Adrenal gland (tissue), 5 donors: ENCODE data around the gene OLFM1.

Source experiments
- POLR2A ChIP-seq, 2 donors: fragments of 450-650 bp; IDR thresholded peaks; one replicate each; pipeline ENCODE4 v1.6.1; 2017; ENCODE audit warnings: antibody characterized with exemption in 2 of 2, mild to moderate bottlenecking in 2 of 2, moderate library complexity in 1 of 2
- TF ChIP-seq, protein P1 (sequence below), 6 experiments: fragments of 450-650 bp in 4 of 6; fragments of 200-600 bp in 2 of 6; sonication (generic) in 1 of 6; IDR thresholded peaks; 1 replicate in 5 of 6; 2 replicates in 1 of 6; pipeline versions ENCODE4 v1.5.1 to v1.8.0; 2016 to 2021; ENCODE audit warnings: antibody characterized with exemption in 6 of 6, mild to moderate bottlenecking in 2 of 6, moderate library complexity in 1 of 6
- donor health status: DM: no; HTN: no; CAD: no.

GRCh38 chr9:135077497-135078200, 9.8 kb upstream of the OLFM1 start:
- TF ChIP-seq, protein P1, sequence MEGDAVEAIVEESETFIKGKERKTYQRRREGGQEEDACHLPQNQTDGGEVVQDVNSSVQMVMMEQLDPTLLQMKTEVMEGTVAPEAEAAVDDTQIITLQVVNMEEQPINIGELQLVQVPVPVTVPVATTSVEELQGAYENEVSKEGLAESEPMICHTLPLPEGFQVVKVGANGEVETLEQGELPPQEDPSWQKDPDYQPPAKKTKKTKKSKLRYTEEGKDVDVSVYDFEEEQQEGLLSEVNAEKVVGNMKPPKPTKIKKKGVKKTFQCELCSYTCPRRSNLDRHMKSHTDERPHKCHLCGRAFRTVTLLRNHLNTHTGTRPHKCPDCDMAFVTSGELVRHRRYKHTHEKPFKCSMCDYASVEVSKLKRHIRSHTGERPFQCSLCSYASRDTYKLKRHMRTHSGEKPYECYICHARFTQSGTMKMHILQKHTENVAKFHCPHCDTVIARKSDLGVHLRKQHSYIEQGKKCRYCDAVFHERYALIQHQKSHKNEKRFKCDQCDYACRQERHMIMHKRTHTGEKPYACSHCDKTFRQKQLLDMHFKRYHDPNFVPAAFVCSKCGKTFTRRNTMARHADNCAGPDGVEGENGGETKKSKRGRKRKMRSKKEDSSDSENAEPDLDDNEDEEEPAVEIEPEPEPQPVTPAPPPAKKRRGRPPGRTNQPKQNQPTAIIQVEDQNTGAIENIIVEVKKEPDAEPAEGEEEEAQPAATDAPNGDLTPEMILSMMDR (IDR thresholded peaks at IDR 0.05): no peak
- TF ChIP-seq POLR2A (IDR thresholded peaks at IDR 0.05): no peak
